Mesothelial cell of epicardium (in vitro differentiated cells): ENCODE measurements around the gene SNX19. TPM values are rescaled to one million over a fixed set of nuclear protein-coding genes. Genes with fewer than 3 reads are reported as not detected.

Source experiments
- DNase-seq, 2 experiments: peaks; one replicate each; pipeline ENCODE4 v3.0.0; 2021; ENCODE audit warnings: low spot score in 2 of 2; ENCODE audit not compliant: unreplicated experiment in 2 of 2
- H3K27ac Mint-ChIP-seq: 2 replicates; pipeline ENCODE4 v1.8.0; 2021; ENCODE audit warnings: mixed read lengths
- H3K27me3 Mint-ChIP-seq: 2 replicates; pipeline ENCODE4 v1.8.0; 2021; ENCODE audit warnings: low read depth, mixed read lengths
- H3K36me3 Mint-ChIP-seq: 2 replicates; pipeline ENCODE4 v1.8.0; 2021; ENCODE audit warnings: mixed read lengths
- H3K4me1 Mint-ChIP-seq: 2 replicates; pipeline ENCODE4 v1.8.0; 2021; ENCODE audit warnings: mixed read lengths
- H3K4me3 Mint-ChIP-seq: 2 replicates; pipeline ENCODE4 v1.8.0; 2021; ENCODE audit warnings: mild to moderate bottlenecking, moderate library complexity, mixed read lengths
- H3K9me3 Mint-ChIP-seq: 2 replicates; pipeline ENCODE4 v1.8.0; 2021; ENCODE audit warnings: mixed read lengths
- total RNA-seq: library from RNA; stranded (reverse); gene quantifications from 3 replicates; pipeline ENCODE4 v1.2.1, GENCODE V29; 2021
- TF ChIP-seq, protein P1 (sequence below): fragments of 200-600 bp; sonication (generic); IDR thresholded peaks from one replicate; pipeline ENCODE4 v1.5.0; 2021; ENCODE audit warnings: antibody characterized with exemption; ENCODE audit not compliant: unreplicated experiment

SNX19 gene
- total RNA-seq, 1 donor from 2014 or later = 60.1 TPM

DNA sequence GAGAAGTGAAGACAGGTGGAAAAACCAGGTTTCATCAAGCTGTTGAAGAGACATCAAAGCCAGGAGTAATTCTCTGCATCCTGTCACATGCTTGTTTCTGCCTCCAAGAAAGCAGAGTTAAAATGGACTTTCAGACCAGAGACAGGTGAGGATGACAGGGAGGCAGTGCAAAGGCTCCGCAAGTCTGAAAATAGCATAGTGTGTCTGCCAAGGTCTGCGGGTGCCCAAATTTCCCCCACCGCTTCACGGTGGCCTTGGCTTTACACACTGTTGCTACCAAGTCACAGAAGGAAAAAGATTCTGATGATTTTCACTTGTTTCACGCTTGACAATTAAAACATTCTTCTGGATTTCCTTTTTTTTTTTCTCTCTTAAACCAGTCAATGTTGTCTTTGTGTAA lies 44.2 kb downstream of the SNX19 start:
- Mint-ChIP-seq H3K9me3 (no peaks in the 10 kb centered on the region), H3K4me1 (no peaks in the 10 kb centered on the region), H3K27me3 (no peaks in the 10 kb centered on the region), H3K36me3 (peaks cover 25% of the 10 kb centered on the region), H3K4me3 (no peak overlapping the region), H3K27ac (no peak overlapping the region)
- TF ChIP-seq, protein P1, sequence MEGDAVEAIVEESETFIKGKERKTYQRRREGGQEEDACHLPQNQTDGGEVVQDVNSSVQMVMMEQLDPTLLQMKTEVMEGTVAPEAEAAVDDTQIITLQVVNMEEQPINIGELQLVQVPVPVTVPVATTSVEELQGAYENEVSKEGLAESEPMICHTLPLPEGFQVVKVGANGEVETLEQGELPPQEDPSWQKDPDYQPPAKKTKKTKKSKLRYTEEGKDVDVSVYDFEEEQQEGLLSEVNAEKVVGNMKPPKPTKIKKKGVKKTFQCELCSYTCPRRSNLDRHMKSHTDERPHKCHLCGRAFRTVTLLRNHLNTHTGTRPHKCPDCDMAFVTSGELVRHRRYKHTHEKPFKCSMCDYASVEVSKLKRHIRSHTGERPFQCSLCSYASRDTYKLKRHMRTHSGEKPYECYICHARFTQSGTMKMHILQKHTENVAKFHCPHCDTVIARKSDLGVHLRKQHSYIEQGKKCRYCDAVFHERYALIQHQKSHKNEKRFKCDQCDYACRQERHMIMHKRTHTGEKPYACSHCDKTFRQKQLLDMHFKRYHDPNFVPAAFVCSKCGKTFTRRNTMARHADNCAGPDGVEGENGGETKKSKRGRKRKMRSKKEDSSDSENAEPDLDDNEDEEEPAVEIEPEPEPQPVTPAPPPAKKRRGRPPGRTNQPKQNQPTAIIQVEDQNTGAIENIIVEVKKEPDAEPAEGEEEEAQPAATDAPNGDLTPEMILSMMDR = no peak
- no peak for DNase-seq

GRCh38 chr11:130871616-130872015 lies 44.7 kb downstream of the SNX19 start:
- Mint-ChIP-seq H3K4me3 (no peak overlapping the region), H3K27ac (no peak overlapping the region), H3K36me3 (peaks cover 22% of the 10 kb centered on the region), H3K4me1 (no peaks in the 10 kb centered on the region), H3K9me3 (no peaks in the 10 kb centered on the region), H3K27me3 (no peaks in the 10 kb centered on the region)
- TF ChIP-seq, protein P1 = no peak
- DNase-seq = no peak

GRCh38 chr11:130868721-130869390 lies 47.4 kb downstream of the SNX19 start:
- no peak overlapping the region for H3K4me3 Mint-ChIP-seq
- DNase-seq = no peak
- H3K9me3 Mint-ChIP-seq = no peaks in the 10 kb centered on the region
- TF ChIP-seq, protein P1 = no peak
- no peaks in the 10 kb centered on the region for H3K27me3 Mint-ChIP-seq
- H3K27ac Mint-ChIP-seq = no peak overlapping the region
- no peaks in the 10 kb centered on the region for H3K4me1 Mint-ChIP-seq
- peaks cover 6% of the 10 kb centered on the region for H3K36me3 Mint-ChIP-seq

DNA sequence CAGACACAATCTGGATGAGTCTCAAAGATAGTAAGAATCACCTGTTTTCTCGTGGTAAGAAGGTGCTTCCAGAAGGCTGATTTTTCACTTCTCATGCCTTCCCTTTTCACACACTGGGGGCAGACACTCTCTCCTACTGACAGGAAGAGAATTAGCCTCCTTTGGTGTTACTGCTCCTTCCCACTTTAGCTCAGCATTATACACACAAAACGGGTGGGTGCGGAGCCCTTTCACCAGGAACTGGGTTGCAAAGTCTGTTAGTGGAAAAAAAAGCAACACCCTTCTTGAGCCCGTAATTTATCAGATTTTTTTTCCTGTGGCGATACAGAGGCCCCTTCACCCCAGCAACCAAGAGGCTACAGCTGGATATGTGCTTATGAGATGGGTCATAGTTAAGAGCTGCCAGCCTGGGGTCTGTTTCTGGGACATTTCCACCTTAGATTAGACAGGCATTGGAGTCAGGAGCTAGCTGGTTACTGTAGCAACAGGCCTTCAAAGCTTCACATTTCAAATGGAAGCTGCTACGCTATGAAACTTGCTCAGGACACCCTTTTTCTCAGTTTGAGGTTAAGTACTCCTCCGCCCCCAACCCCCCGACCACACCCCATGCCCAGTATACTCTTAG lies 48.1 kb downstream of the SNX19 start:
- Mint-ChIP-seq H3K4me1 (no peaks in the 10 kb centered on the region), H3K4me3 (no peak overlapping the region), H3K9me3 (no peaks in the 10 kb centered on the region), H3K27ac (no peak overlapping the region), H3K27me3 (no peaks in the 10 kb centered on the region), H3K36me3 (peaks cover 6% of the 10 kb centered on the region)
- no peak for DNase-seq
- TF ChIP-seq, protein P1 = no peak

DNA sequence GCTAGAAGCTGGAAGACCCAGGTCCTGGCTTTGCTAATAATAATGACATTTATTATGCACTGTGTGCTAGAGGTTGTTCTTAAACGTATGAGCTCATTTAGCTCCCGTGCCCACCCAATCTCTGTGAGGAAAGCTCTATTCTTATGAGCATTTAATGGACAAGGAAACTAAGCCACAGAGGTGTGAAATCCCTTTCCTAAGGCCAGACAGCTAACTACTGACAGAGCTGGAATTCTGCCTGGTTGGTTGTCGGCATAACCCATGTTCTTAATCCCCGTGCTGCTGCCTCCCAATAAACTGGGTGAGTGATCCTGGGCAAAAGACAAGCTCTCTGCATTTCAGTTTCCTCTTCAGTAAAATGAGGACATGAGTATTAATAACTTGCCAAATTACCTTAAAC lies 49.4 kb downstream of the SNX19 start:
- no peak overlapping the region for H3K4me3 Mint-ChIP-seq
- peaks cover 3% of the 10 kb centered on the region for H3K27me3 Mint-ChIP-seq
- H3K27ac Mint-ChIP-seq = no peak overlapping the region
- TF ChIP-seq, protein P1 = no peak
- H3K9me3 Mint-ChIP-seq = no peaks in the 10 kb centered on the region
- DNase-seq = no peak
- peaks cover 3% of the 10 kb centered on the region for H3K4me1 Mint-ChIP-seq
- H3K36me3 Mint-ChIP-seq = peaks cover 3% of the 10 kb centered on the region

GRCh38 chr11:130865774-130866114 lies 50.5 kb downstream of the SNX19 start:
- peaks cover 3% of the 10 kb centered on the region for H3K36me3 Mint-ChIP-seq
- no peak overlapping the region for H3K27ac Mint-ChIP-seq
- TF ChIP-seq, protein P1 = no peak
- H3K4me3 Mint-ChIP-seq = no peak overlapping the region
- no peak for DNase-seq
- H3K27me3 Mint-ChIP-seq = peaks cover 3% of the 10 kb centered on the region
- no peaks in the 10 kb centered on the region for H3K9me3 Mint-ChIP-seq
- H3K4me1 Mint-ChIP-seq = peaks cover 6% of the 10 kb centered on the region
